HL-60 (cell line): ENCODE results near the gene THRB.

Experiments
- DNase-seq, 2 experiments: peaks; one replicate each; pipeline ENCODE4 v3.0.0-alpha.2; 2010 to 2020; ENCODE audit warnings: low read depth in 1 of 2, low spot score in 1 of 2
- H3K27ac ChIP-seq: fragments of 250-450 bp; sonication (Bioruptor Pico); replicated peaks from 2 replicates; pipeline ENCODE4 v1.5.1; 2020; ENCODE audit warnings: mild to moderate bottlenecking, moderate library complexity
- H3K27me3 ChIP-seq: fragments of 250-450 bp; sonication (Bioruptor Pico); 2 replicates; pipeline ENCODE4 v1.5.1; 2021; ENCODE audit warnings: mild to moderate bottlenecking, moderate library complexity; ENCODE audit not compliant: insufficient read depth, poor library complexity, severe bottlenecking
- H3K4me3 ChIP-seq: replicated peaks from 2 replicates; pipeline ENCODE4 v1.5.1; 2011; ENCODE audit warnings: mild to moderate bottlenecking, control low read depth, low read length; ENCODE audit not compliant: insufficient read depth
- CTCF ChIP-seq: IDR thresholded peaks from one replicate; pipeline ENCODE4 v1.5.1; 2011; ENCODE audit warnings: low read length, control low read depth, inconsistent platforms; ENCODE audit not compliant: insufficient read depth
- GABPA ChIP-seq: IDR thresholded peaks from 2 replicates; pipeline ENCODE4 v1.6.1; 2012; ENCODE audit warnings: low read depth
- POLR2AphosphoS5 ChIP-seq: IDR thresholded peaks from 2 replicates; pipeline ENCODE4 v1.6.1; 2012; ENCODE audit warnings: low read depth
- REST ChIP-seq: IDR thresholded peaks from 2 replicates; pipeline ENCODE4 v1.6.1; 2012; ENCODE audit warnings: low read depth; ENCODE audit not compliant: insufficient replicate concordance
- SPI1 ChIP-seq: IDR thresholded peaks from 2 replicates; pipeline ENCODE4 v1.6.1; 2012; ENCODE audit warnings: low read depth, mild to moderate bottlenecking, borderline replicate concordance

Gene THRB

GRCh38 chr3:24490151-24490550 is 4.5 kb downstream of the THRB start:
- no peak for DNase-seq
- Histone ChIP-seq H3K27me3 (peaks cover 34% of the 10 kb centered on the region), H3K4me3 (no peak overlapping the region), H3K27ac (no peak overlapping the region)
- TF ChIP-seq POLR2AphosphoS5 (no peak), REST (no peak), SPI1 (no peak), GABPA (no peak), CTCF (no peak)

- DNase-seq: no peak
- TF ChIP-seq GABPA: no peak
- no peak overlapping the region for H3K4me3 ChIP-seq
These were observed 7.1 kb downstream of the THRB start for GRCh38 chr3:24487325-24488262.

GRCh38 chr3:24485511-24485910 is 9.1 kb downstream of the THRB start:
- no peak for TF ChIP-seq GABPA

More at GRCh38 chr3:24487325-24488262, 7.1 kb downstream of the THRB start:
- Histone ChIP-seq H3K27me3 (peaks cover 10% of the 10 kb centered on the region), H3K27ac (no peak overlapping the region)

GRCh38 chr3:24483873-24484272 is 10.8 kb downstream of the THRB start:
- Histone ChIP-seq H3K27ac (no peak overlapping the region), H3K27me3 (peaks cover 5% of the 10 kb centered on the region), H3K4me3 (no peak overlapping the region)
- DNase-seq: peak in 1 of 2 experiments; percentile 20
- no peak for TF ChIP-seq GABPA
- no peak for TF ChIP-seq SPI1
- no peak for TF ChIP-seq CTCF
- no peak for TF ChIP-seq REST
- TF ChIP-seq POLR2AphosphoS5: no peak

More at GRCh38 chr3:24485511-24485910, 9.1 kb downstream of the THRB start:
- Histone ChIP-seq H3K4me3 (no peak overlapping the region), H3K27me3 (peaks cover 5% of the 10 kb centered on the region), H3K27ac (no peak overlapping the region)
- DNase-seq: no peak
